Memory B cell (primary cell): ENCODE results near the gene TMEM9.

Source experiments
- ATAC-seq: fragments of 150-1000 bp; cut with Tn5 transposase; 2 replicates; pipeline ENCODE4 v1.10.0; 2021; ENCODE audit warnings: low read depth, mild to moderate bottlenecking, moderate library complexity
- DNase-seq, 2 donors: peaks; one replicate each; pipeline ENCODE4 v3.0.0; 2022; ENCODE audit warnings: low spot score in 2 of 2
- H3K27ac Mint-ChIP-seq: one replicate; pipeline ENCODE4 v1.8.0; 2022; ENCODE audit warnings: mild to moderate bottlenecking, moderate library complexity, mixed read lengths
- H3K27me3 Mint-ChIP-seq: one replicate; pipeline ENCODE4 v1.8.0; 2022; ENCODE audit warnings: mixed read lengths
- H3K36me3 Mint-ChIP-seq: one replicate; pipeline ENCODE4 v1.8.0; 2022; ENCODE audit warnings: mild to moderate bottlenecking, mixed read lengths
- H3K4me1 Mint-ChIP-seq: one replicate; pipeline ENCODE4 v1.8.0; 2022; ENCODE audit warnings: mixed read lengths
- H3K4me3 Mint-ChIP-seq: one replicate; pipeline ENCODE4 v1.8.0; 2022; ENCODE audit warnings: mild to moderate bottlenecking, moderate library complexity, mixed read lengths
- H3K9me3 Mint-ChIP-seq: one replicate; pipeline ENCODE4 v1.8.0; 2022; ENCODE audit warnings: mixed read lengths

TMEM9 gene

GRCh38 chr1:201154389-201155165 is at the start of gene TMEM9:
TMEM9 (minus strand) TSS chr1:201154474; CDS start chr1:201153923, 551 bp downstream.
- Mint-ChIP-seq H3K27me3 (peaks cover 18% of the 10 kb centered on the region), H3K9me3 (no peaks in the 10 kb centered on the region), H3K27ac (peak within 1 kb of the TSS; percentile 84), H3K36me3 (peaks cover 4% of the 10 kb centered on the region), H3K4me1 (peaks cover 15% of the 10 kb centered on the region), H3K4me3 (peak within 1 kb of the TSS; percentile 92)
- DNase-seq = peak; percentile 98 to 99
- ATAC-seq = peak; percentile 98

GRCh38 chr1:201198598-201198997 is 44.3 kb upstream of the TMEM9 start:
- ATAC-seq (no peak), DNase-seq (no peak)
- H3K4me1 Mint-ChIP-seq = no peaks in the 10 kb centered on the region
- H3K9me3 Mint-ChIP-seq = no peaks in the 10 kb centered on the region
- H3K36me3 Mint-ChIP-seq = no peaks in the 10 kb centered on the region
- H3K27ac Mint-ChIP-seq = no peak overlapping the region
- H3K27me3 Mint-ChIP-seq = peaks cover 7% of the 10 kb centered on the region
- H3K4me3 Mint-ChIP-seq = no peak overlapping the region

- DNase-seq (no peak), ATAC-seq (no peak)
- no peaks in the 10 kb centered on the region for H3K4me1 Mint-ChIP-seq
- no peak overlapping the region for H3K27ac Mint-ChIP-seq
- H3K36me3 Mint-ChIP-seq = no peaks in the 10 kb centered on the region
- H3K9me3 Mint-ChIP-seq = no peaks in the 10 kb centered on the region
- H3K4me3 Mint-ChIP-seq = no peak overlapping the region
- peaks cover 11% of the 10 kb centered on the region for H3K27me3 Mint-ChIP-seq
Measured at GRCh38 chr1:201194046-201194445, 39.8 kb upstream of the TMEM9 start.

- DNase-seq (no peak), ATAC-seq (no peak)
- H3K27me3 Mint-ChIP-seq = peaks cover 14% of the 10 kb centered on the region
- no peaks in the 10 kb centered on the region for H3K9me3 Mint-ChIP-seq
- no peaks in the 10 kb centered on the region for H3K36me3 Mint-ChIP-seq
- no peak overlapping the region for H3K27ac Mint-ChIP-seq
- H3K4me1 Mint-ChIP-seq = no peaks in the 10 kb centered on the region
- H3K4me3 Mint-ChIP-seq = no peak overlapping the region
Measured at GRCh38 chr1:201192261-201192788, 38.1 kb upstream of the TMEM9 start.

GRCh38 chr1:201191653-201192260 is 37.5 kb upstream of the TMEM9 start:
- H3K27ac Mint-ChIP-seq = no peak overlapping the region
- ATAC-seq (no peak), DNase-seq (no peak)
- no peaks in the 10 kb centered on the region for H3K36me3 Mint-ChIP-seq
- H3K4me3 Mint-ChIP-seq = no peak overlapping the region
- H3K4me1 Mint-ChIP-seq = no peaks in the 10 kb centered on the region
- H3K9me3 Mint-ChIP-seq = no peaks in the 10 kb centered on the region
- H3K27me3 Mint-ChIP-seq = peaks cover 14% of the 10 kb centered on the region

GRCh38 chr1:201190624-201191051 is 36.4 kb upstream of the TMEM9 start, which contains the start of gene IGFN1:
IGFN1 (plus strand) TSS chr1:201190824; CDS start chr1:201193294, 2,470 bp downstream.
- Mint-ChIP-seq H3K36me3 (no peaks in the 10 kb centered on the region), H3K27me3 (peaks cover 14% of the 10 kb centered on the region), H3K4me3 (no peak within 1 kb of the TSS), H3K9me3 (no peaks in the 10 kb centered on the region), H3K27ac (no peak within 1 kb of the TSS), H3K4me1 (no peaks in the 10 kb centered on the region)
- DNase-seq (no peak), ATAC-seq (no peak)

GRCh38 chr1:201190005-201190404 is 35.7 kb upstream of the TMEM9 start:
- Mint-ChIP-seq H3K36me3 (no peaks in the 10 kb centered on the region), H3K4me3 (no peak overlapping the region), H3K27ac (no peak overlapping the region), H3K27me3 (peaks cover 19% of the 10 kb centered on the region), H3K4me1 (no peaks in the 10 kb centered on the region), H3K9me3 (no peaks in the 10 kb centered on the region)
- ATAC-seq (no peak), DNase-seq (no peak)

GRCh38 chr1:201189085-201189484 is 34.8 kb upstream of the TMEM9 start:
- Mint-ChIP-seq H3K27ac (no peak overlapping the region), H3K27me3 (peaks cover 24% of the 10 kb centered on the region), H3K36me3 (no peaks in the 10 kb centered on the region), H3K4me1 (no peaks in the 10 kb centered on the region), H3K4me3 (no peak overlapping the region), H3K9me3 (no peaks in the 10 kb centered on the region)
- ATAC-seq (no peak), DNase-seq (no peak)

GRCh38 chr1:201186192-201186591 is 31.9 kb upstream of the TMEM9 start:
- DNase-seq (no peak), ATAC-seq (no peak)
- H3K4me3 Mint-ChIP-seq = no peak overlapping the region
- no peaks in the 10 kb centered on the region for H3K9me3 Mint-ChIP-seq
- H3K36me3 Mint-ChIP-seq = no peaks in the 10 kb centered on the region
- H3K27ac Mint-ChIP-seq = no peak overlapping the region
- no peaks in the 10 kb centered on the region for H3K4me1 Mint-ChIP-seq
- peaks cover 26% of the 10 kb centered on the region for H3K27me3 Mint-ChIP-seq

GRCh38 chr1:201185527-201186128 is 31.4 kb upstream of the TMEM9 start:
- no peak overlapping the region for H3K4me3 Mint-ChIP-seq
- H3K9me3 Mint-ChIP-seq = no peaks in the 10 kb centered on the region
- no peaks in the 10 kb centered on the region for H3K36me3 Mint-ChIP-seq
- DNase-seq (no peak), ATAC-seq (no peak)
- H3K4me1 Mint-ChIP-seq = no peaks in the 10 kb centered on the region
- H3K27me3 Mint-ChIP-seq = peaks cover 26% of the 10 kb centered on the region
- H3K27ac Mint-ChIP-seq = no peak overlapping the region

GRCh38 chr1:201185123-201185453 is 30.8 kb upstream of the TMEM9 start:
- no peaks in the 10 kb centered on the region for H3K9me3 Mint-ChIP-seq
- DNase-seq (no peak), ATAC-seq (no peak)
- no peak overlapping the region for H3K27ac Mint-ChIP-seq
- no peak overlapping the region for H3K4me3 Mint-ChIP-seq
- no peaks in the 10 kb centered on the region for H3K36me3 Mint-ChIP-seq
- no peaks in the 10 kb centered on the region for H3K4me1 Mint-ChIP-seq
- H3K27me3 Mint-ChIP-seq = peaks cover 23% of the 10 kb centered on the region

GRCh38 chr1:201184307-201185122 is 30.2 kb upstream of the TMEM9 start:
- Mint-ChIP-seq H3K27ac (no peak overlapping the region), H3K9me3 (no peaks in the 10 kb centered on the region), H3K27me3 (peaks cover 23% of the 10 kb centered on the region), H3K4me3 (no peak overlapping the region), H3K36me3 (peaks cover 2% of the 10 kb centered on the region), H3K4me1 (no peaks in the 10 kb centered on the region)
- no peak for ATAC-seq
- no peak for DNase-seq

- Mint-ChIP-seq H3K27me3 (peaks cover 27% of the 10 kb centered on the region), H3K36me3 (peaks cover 8% of the 10 kb centered on the region), H3K4me3 (no peak overlapping the region), H3K27ac (no peak overlapping the region), H3K4me1 (no peaks in the 10 kb centered on the region), H3K9me3 (peaks cover 4% of the 10 kb centered on the region)
- ATAC-seq (no peak), DNase-seq (no peak)
Measured at GRCh38 chr1:201183753-201184152, 29.5 kb upstream of the TMEM9 start.

GRCh38 chr1:201183209-201183608 is 28.9 kb upstream of the TMEM9 start:
- H3K27me3 Mint-ChIP-seq = peaks cover 29% of the 10 kb centered on the region

More at GRCh38 chr1:201183209-201183608, 28.9 kb upstream of the TMEM9 start:
- H3K36me3 Mint-ChIP-seq = peaks cover 10% of the 10 kb centered on the region
- no peak overlapping the region for H3K27ac Mint-ChIP-seq
- H3K4me3 Mint-ChIP-seq = no peak overlapping the region
- H3K4me1 Mint-ChIP-seq = no peaks in the 10 kb centered on the region
- no peak for DNase-seq
- ATAC-seq = no peak
- H3K9me3 Mint-ChIP-seq = peaks cover 6% of the 10 kb centered on the region
